ENCODE results near the gene COL9A3.

Gene COL9A3

DNA sequence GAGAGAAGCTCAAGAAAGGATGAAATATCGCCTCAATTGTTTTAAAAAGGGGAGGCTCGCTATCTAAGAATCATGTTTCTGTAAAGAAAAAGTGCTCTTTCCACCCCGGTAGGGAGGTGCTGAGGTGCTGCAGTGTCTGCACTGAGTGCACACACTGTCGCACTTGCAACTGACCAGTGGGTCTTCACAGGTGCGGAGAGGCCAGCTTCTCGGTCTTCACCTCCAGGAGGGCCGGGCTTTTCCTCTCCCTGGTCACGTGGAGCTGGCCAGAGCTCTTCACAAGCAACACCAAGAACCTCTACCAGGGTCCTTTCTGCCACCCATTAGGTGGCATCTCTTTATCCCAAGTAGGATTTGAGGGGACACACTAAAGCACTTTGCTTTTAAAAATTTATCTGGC, 72.6 kb downstream of the COL9A3 start:
- Histone ChIP-seq H3K9me3 (ENCODE audit: control insufficient read depth, insufficient read depth, low read depth, low read length) (no peaks in the 10 kb centered on the region), H3K9ac (ENCODE audit: low read length) (no peak overlapping the region), H3K27ac (ENCODE audit: low read depth, low read length) (no peak overlapping the region), H3K27me3 (ENCODE audit: control insufficient read depth, insufficient read depth, low read length) (no peaks in the 10 kb centered on the region), H3K4me1 (ENCODE audit: control insufficient read depth, insufficient read depth, low read length) (peaks cover 20% of the 10 kb centered on the region), H3K4me3 (ENCODE audit: low read depth, low read length) (no peak overlapping the region), H3K36me3 (ENCODE audit: control insufficient read depth, insufficient read depth, low read length) (peaks cover 84% of the 10 kb centered on the region)

DNA sequence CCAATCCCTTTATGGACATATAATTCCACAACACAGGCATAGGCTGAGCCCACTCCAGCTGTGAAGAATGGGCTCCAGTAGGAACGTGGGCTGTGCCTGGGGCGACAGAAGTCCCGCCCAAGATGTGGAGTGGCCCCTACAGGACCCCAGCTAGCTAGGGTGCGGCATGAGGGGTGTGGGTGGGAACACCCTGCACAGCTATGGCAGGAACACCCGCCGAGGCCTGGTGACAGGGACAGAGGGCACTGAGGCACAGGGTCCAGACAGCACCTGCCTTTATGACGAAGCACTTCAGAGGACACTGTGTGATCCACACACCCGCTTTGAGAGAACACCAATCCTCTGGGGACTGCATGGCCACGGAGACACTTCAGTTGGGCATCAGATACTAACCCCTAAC, 73.0 kb downstream of the COL9A3 start:
- Histone ChIP-seq H3K27me3 (ENCODE audit: control insufficient read depth, insufficient read depth, low read length) (no peaks in the 10 kb centered on the region), H3K36me3 (ENCODE audit: control insufficient read depth, insufficient read depth, low read length) (peaks cover 88% of the 10 kb centered on the region), H3K27ac (ENCODE audit: low read depth, low read length) (no peak overlapping the region), H3K4me3 (ENCODE audit: low read depth, low read length) (no peak overlapping the region), H3K9me3 (ENCODE audit: control insufficient read depth, insufficient read depth, low read depth, low read length) (no peaks in the 10 kb centered on the region), H3K9ac (ENCODE audit: low read length) (no peak overlapping the region), H3K4me1 (ENCODE audit: control insufficient read depth, insufficient read depth, low read length) (peaks cover 16% of the 10 kb centered on the region)

DNA sequence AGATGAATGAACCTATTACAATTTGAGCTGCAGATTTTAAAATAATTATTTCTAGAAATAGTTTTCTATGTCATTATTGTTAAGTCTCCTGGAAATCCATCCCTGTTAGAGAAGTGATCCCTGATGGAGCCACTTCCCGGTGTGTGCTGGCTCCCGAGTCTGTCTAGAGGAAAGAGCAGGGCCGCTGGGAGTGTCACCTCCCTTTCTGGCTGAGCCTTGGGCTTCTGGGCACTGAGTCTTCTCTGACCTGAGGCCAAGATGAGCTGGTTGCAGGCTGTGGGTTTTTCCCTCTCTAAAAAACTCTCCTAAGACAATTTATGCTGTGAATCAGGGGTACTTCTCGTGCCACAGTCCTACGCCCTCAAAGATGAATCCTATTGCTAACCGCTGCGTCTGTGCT, 73.6 kb downstream of the COL9A3 start:
- H3K27ac ChIP-seq (ENCODE audit: low read depth, low read length) = no peak overlapping the region

More for the DNA sequence above, 73.6 kb downstream of the COL9A3 start:
- Histone ChIP-seq H3K9me3 (ENCODE audit: control insufficient read depth, insufficient read depth, low read depth, low read length) (no peaks in the 10 kb centered on the region), H3K9ac (ENCODE audit: low read length) (no peak overlapping the region), H3K36me3 (ENCODE audit: control insufficient read depth, insufficient read depth, low read length) (peaks cover 94% of the 10 kb centered on the region), H3K4me3 (ENCODE audit: low read depth, low read length) (no peak overlapping the region), H3K4me1 (ENCODE audit: control insufficient read depth, insufficient read depth, low read length) (peaks cover 10% of the 10 kb centered on the region), H3K27me3 (ENCODE audit: control insufficient read depth, insufficient read depth, low read length) (no peaks in the 10 kb centered on the region)
